Measurements from ENCODE around the gene SRSF9.

GRCh38 chr12:120473807-120474615 is 4.5 kb upstream of the SRSF9 start:
- TF ChIP-seq TCF12 (IDR thresholded peaks at IDR 0.05) = no peak
- no peak for TF ChIP-seq JUND (IDR thresholded peaks at IDR 0.05)
- TF ChIP-seq RAD21 (IDR thresholded peaks at IDR 0.05; ENCODE audit: low read length) = no peak
- TF ChIP-seq USF1 (IDR thresholded peaks at IDR 0.05; ENCODE audit: borderline replicate concordance, low read depth) = no peak
- TF ChIP-seq, protein P1, sequence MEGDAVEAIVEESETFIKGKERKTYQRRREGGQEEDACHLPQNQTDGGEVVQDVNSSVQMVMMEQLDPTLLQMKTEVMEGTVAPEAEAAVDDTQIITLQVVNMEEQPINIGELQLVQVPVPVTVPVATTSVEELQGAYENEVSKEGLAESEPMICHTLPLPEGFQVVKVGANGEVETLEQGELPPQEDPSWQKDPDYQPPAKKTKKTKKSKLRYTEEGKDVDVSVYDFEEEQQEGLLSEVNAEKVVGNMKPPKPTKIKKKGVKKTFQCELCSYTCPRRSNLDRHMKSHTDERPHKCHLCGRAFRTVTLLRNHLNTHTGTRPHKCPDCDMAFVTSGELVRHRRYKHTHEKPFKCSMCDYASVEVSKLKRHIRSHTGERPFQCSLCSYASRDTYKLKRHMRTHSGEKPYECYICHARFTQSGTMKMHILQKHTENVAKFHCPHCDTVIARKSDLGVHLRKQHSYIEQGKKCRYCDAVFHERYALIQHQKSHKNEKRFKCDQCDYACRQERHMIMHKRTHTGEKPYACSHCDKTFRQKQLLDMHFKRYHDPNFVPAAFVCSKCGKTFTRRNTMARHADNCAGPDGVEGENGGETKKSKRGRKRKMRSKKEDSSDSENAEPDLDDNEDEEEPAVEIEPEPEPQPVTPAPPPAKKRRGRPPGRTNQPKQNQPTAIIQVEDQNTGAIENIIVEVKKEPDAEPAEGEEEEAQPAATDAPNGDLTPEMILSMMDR (IDR thresholded peaks at IDR 0.05) = no peak
